Measurements from ENCODE around the gene MAP1LC3B.

MAP1LC3B gene

GRCh38 chr16:87358250-87358649, 33.9 kb upstream of the MAP1LC3B start (continued):
- TF ChIP-seq, protein P1, sequence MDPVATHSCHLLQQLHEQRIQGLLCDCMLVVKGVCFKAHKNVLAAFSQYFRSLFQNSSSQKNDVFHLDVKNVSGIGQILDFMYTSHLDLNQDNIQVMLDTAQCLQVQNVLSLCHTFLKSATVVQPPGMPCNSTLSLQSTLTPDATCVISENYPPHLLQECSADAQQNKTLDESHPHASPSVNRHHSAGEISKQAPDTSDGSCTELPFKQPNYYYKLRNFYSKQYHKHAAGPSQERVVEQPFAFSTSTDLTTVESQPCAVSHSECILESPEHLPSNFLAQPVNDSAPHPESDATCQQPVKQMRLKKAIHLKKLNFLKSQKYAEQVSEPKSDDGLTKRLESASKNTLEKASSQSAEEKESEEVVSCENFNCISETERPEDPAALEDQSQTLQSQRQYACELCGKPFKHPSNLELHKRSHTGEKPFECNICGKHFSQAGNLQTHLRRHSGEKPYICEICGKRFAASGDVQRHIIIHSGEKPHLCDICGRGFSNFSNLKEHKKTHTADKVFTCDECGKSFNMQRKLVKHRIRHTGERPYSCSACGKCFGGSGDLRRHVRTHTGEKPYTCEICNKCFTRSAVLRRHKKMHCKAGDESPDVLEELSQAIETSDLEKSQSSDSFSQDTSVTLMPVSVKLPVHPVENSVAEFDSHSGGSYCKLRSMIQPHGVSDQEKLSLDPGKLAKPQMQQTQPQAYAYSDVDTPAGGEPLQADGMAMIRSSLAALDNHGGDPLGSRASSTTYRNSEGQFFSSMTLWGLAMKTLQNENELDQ (tag by site-specific recombination; IDR thresholded peaks at IDR 0.05; ENCODE audit: low read depth), result no peak
- TF ChIP-seq WT1 (tag by site-specific recombination; IDR thresholded peaks at IDR 0.05), result no peak
- TF ChIP-seq, protein P2, sequence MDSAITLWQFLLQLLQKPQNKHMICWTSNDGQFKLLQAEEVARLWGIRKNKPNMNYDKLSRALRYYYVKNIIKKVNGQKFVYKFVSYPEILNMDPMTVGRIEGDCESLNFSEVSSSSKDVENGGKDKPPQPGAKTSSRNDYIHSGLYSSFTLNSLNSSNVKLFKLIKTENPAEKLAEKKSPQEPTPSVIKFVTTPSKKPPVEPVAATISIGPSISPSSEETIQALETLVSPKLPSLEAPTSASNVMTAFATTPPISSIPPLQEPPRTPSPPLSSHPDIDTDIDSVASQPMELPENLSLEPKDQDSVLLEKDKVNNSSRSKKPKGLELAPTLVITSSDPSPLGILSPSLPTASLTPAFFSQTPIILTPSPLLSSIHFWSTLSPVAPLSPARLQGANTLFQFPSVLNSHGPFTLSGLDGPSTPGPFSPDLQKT (IDR thresholded peaks at IDR 0.05; ENCODE audit: borderline replicate concordance, low read depth, low read length), result no peak

- ChIA-PET POLR2A (no interaction called here), CTCF (interaction anchor here (0.5 kb wide), 1 partner anchor 795 kb away, joined by 4 read pairs; no protein-coding TSS in a partner anchor)
These were observed 33.4 kb upstream of the MAP1LC3B start for GRCh38 chr16:87358696-87359095.

More at GRCh38 chr16:87358696-87359095, 33.4 kb upstream of the MAP1LC3B start:
- no peak overlapping the region for H3K4me3 ChIP-seq (ENCODE audit: low read depth, low read length)
- H3K36me3 ChIP-seq (ENCODE audit: control insufficient read depth in 2 of 2, insufficient read depth in 1 of 2, low read length in 2 of 2), result peaks cover 0 to 57% of the 10 kb centered on the region in 2 experiments; a peak in 1 of 3 replicates
- H3K4me1 ChIP-seq (ENCODE audit: control insufficient read depth, insufficient read depth, low read length), result 0 out of 2 replicates have a peak, but pooled peaks cover 2% of the 10 kb centered on the region
- TF ChIP-seq ZNF133 (tag by site-specific recombination; IDR thresholded peaks at IDR 0.05) (no peak), RBAK (tag by site-specific recombination; IDR thresholded peaks at IDR 0.05) (no peak), ZNF202 (tag by site-specific recombination; IDR thresholded peaks at IDR 0.05; ENCODE audit: borderline replicate concordance) (no peak), ZNF26 (tag by site-specific recombination; IDR thresholded peaks at IDR 0.05) (no peak), ZEB2 (tag by site-specific recombination; IDR thresholded peaks at IDR 0.05) (no peak), GLI2 (tag by site-specific recombination; IDR thresholded peaks at IDR 0.05; ENCODE audit: borderline replicate concordance, low read depth) (no peak), ZNF792 (tag by site-specific recombination; IDR thresholded peaks at IDR 0.05) (no peak), GLIS1 (tag by site-specific recombination; IDR thresholded peaks at IDR 0.05) (no peak), ZNF48 (tag by site-specific recombination; IDR thresholded peaks at IDR 0.05) (no peak), ZNF791 (tag by site-specific recombination; IDR thresholded peaks at IDR 0.05) (no peak), ZFP41 (tag by site-specific recombination; IDR thresholded peaks at IDR 0.05; ENCODE audit: borderline replicate concordance) (no peak), TSHZ1 (tag by site-specific recombination; IDR thresholded peaks at IDR 0.05; ENCODE audit: borderline replicate concordance) (no peak), ZNF169 (tag by site-specific recombination; IDR thresholded peaks at IDR 0.05) (no peak), KLF17 (tag by site-specific recombination; IDR thresholded peaks at IDR 0.05) (no peak), ZNF830 (tag by site-specific recombination; IDR thresholded peaks at IDR 0.05; ENCODE audit: low read depth) (no peak), ZNF157 (tag by site-specific recombination; IDR thresholded peaks at IDR 0.05) (no peak)
- TF ChIP-seq, protein P1 (tag by site-specific recombination; IDR thresholded peaks at IDR 0.05; ENCODE audit: low read depth), result no peak
- no peak overlapping the region for H3K27ac ChIP-seq (ENCODE audit: extremely low read depth, low read depth, low read length)
- H3K9me3 ChIP-seq (ENCODE audit: control insufficient read depth, insufficient read depth, low read depth, low read length), result no peaks in the 10 kb centered on the region
